Hepatocyte (in vitro differentiated cells): ENCODE results near the gene TMEM106C. TPM values are rescaled to one million over a fixed set of nuclear protein-coding genes. Genes with fewer than 3 reads are reported as not detected.

Source experiments
- DNase-seq: peaks from one replicate; pipeline ENCODE4 v3.0.0-alpha.2; 2016; ENCODE audit warnings: low spot score
- H2AFZ ChIP-seq: fragments of 200-600 bp; sonication (generic); 2 replicates; pipeline ENCODE4 v1.6.0; 2016; ENCODE audit warnings: antibody characterized with exemption, mild to moderate bottlenecking
- H3K27ac ChIP-seq: fragments of 200-600 bp; sonication (generic); 2 replicates; pipeline ENCODE4 v1.5.1; 2016; ENCODE audit warnings: mild to moderate bottlenecking
- H3K27me3 ChIP-seq: fragments of 200-600 bp; sonication (generic); 2 replicates; pipeline ENCODE4 v1.6.1; 2016
- H3K36me3 ChIP-seq: fragments of 200-600 bp; sonication (generic); replicated peaks from 2 replicates; pipeline ENCODE4 v1.5.1; 2016; ENCODE audit warnings: low read depth; ENCODE audit not compliant: insufficient read depth
- H3K4me1 ChIP-seq: fragments of 200-600 bp; sonication (generic); 2 replicates; pipeline ENCODE4 v1.5.1; 2016; ENCODE audit warnings: mild to moderate bottlenecking, moderate library complexity; ENCODE audit not compliant: insufficient read depth
- H3K4me2 ChIP-seq: fragments of 200-600 bp; sonication (generic); 2 replicates; pipeline ENCODE4 v1.6.0; 2016
- H3K4me3 ChIP-seq: fragments of 200-600 bp; sonication (generic); 2 replicates; pipeline ENCODE4 v1.5.1; 2016; ENCODE audit warnings: mild to moderate bottlenecking
- H3K79me2 ChIP-seq: fragments of 200-600 bp; sonication (generic); 2 replicates; pipeline ENCODE4 v1.6.0; 2017; ENCODE audit warnings: mild to moderate bottlenecking
- H3K9me2 ChIP-seq: fragments of 200-600 bp; sonication (generic); replicated peaks from 2 replicates; pipeline ENCODE4 v1.6.0; 2017; ENCODE audit warnings: mild to moderate bottlenecking; ENCODE audit not compliant: insufficient read depth
- H3K9me3 ChIP-seq: fragments of 200-600 bp; sonication (generic); 2 replicates; pipeline ENCODE4 v1.5.1; 2016; ENCODE audit warnings: low read depth, mild to moderate bottlenecking
- H4K20me1 ChIP-seq: fragments of 200-600 bp; sonication (generic); 2 replicates; pipeline ENCODE4 v1.6.0; 2016; ENCODE audit warnings: mild to moderate bottlenecking; ENCODE audit not compliant: insufficient read depth, poor library complexity, severe bottlenecking
- CTCF ChIP-seq: fragments of 200-600 bp; sonication (generic); IDR thresholded peaks from 2 replicates; pipeline ENCODE4 v1.5.1; 2016; ENCODE audit warnings: antibody characterized with exemption, mild to moderate bottlenecking; ENCODE audit not compliant: poor library complexity
- EZH2 ChIP-seq: fragments of 200-600 bp; sonication (generic); IDR thresholded peaks from 2 replicates; pipeline ENCODE4 v1.6.1; 2016; ENCODE audit warnings: antibody characterized with exemption, mild to moderate bottlenecking, borderline replicate concordance
- EZH2phosphoT487 ChIP-seq: fragments of 200-600 bp; sonication (generic); IDR thresholded peaks from one replicate; pipeline ENCODE4 v1.6.1; 2018; ENCODE audit warnings: antibody characterized with exemption, mild to moderate bottlenecking, low read depth, moderate library complexity; ENCODE audit not compliant: unreplicated experiment, severe bottlenecking
- WGBS: methylation state at CpG from one replicate; pipeline ENCODE4 v1.1.6; 2016; ENCODE audit warnings: low lambda C conversion rate; ENCODE audit errors: missing lambda C conversion rate; 5-methylcytosine and 5-hydroxymethylcytosine counted together
- polyA plus RNA-seq: library from polyadenylated mRNA; unstranded; fragments of >200 nt; fragmentation: Nextera tagmentation; extraction: Ambion mirVana; gene quantifications from 2 replicates; pipeline ENCODE4 v1.2.1, GENCODE V29; 2016
- total RNA-seq: library from RNA; depleted of rRNA; stranded (reverse); fragments of >200 nt; gene quantifications from 2 replicates; pipeline ENCODE4 v1.2.3, GENCODE V29; 2014

Gene TMEM106C
- total and polyA plus RNA-seq, 2 experiments from 2014 or later: 101 to 113 TPM

- Histone ChIP-seq H3K27me3 (no peaks in the 10 kb centered on the region), H3K36me3 (no peaks in the 10 kb centered on the region), H3K79me2 (no peaks in the 10 kb centered on the region), H4K20me1 (no peaks in the 10 kb centered on the region), H3K4me2 (no peak overlapping the region), H3K9me3 (no peaks in the 10 kb centered on the region), H2AFZ (no peak overlapping the region), H3K4me3 (no peak overlapping the region), H3K27ac (no peak overlapping the region), H3K4me1 (no peaks in the 10 kb centered on the region), H3K9me2 (no peaks in the 10 kb centered on the region)
- DNase-seq: no peak
- TF ChIP-seq EZH2 (no peak), EZH2phosphoT487 (no peak), CTCF (no peak)
- 80% methylated on average over 3 of the region's 3 CpGs for WGBS
Measured at GRCh38 chr12:47927346-47927745, 36.0 kb upstream of the TMEM106C start.

- TF ChIP-seq EZH2phosphoT487 (no peak), CTCF (no peak), EZH2 (no peak)
Measured at GRCh38 chr12:47930634-47931033, 32.8 kb upstream of the TMEM106C start.

GRCh38 chr12:47931187-47931586, 32.2 kb upstream of the TMEM106C start:
- Histone ChIP-seq H4K20me1 (no peaks in the 10 kb centered on the region), H3K36me3 (no peaks in the 10 kb centered on the region), H3K4me3 (no peak overlapping the region), H3K9me3 (no peaks in the 10 kb centered on the region), H3K9me2 (no peaks in the 10 kb centered on the region), H3K4me1 (no peaks in the 10 kb centered on the region), H3K4me2 (no peak overlapping the region), H3K79me2 (no peaks in the 10 kb centered on the region), H3K27me3 (no peaks in the 10 kb centered on the region), H2AFZ (no peak overlapping the region), H3K27ac (no peak overlapping the region)
- WGBS: 76% methylated on average over 1 of the region's 1 CpG
- DNase-seq: no peak
- TF ChIP-seq EZH2 (no peak), EZH2phosphoT487 (no peak), CTCF (no peak)

More at GRCh38 chr12:47930634-47931033, 32.8 kb upstream of the TMEM106C start:
- Histone ChIP-seq H3K27me3 (no peaks in the 10 kb centered on the region), H3K4me3 (no peak overlapping the region), H2AFZ (no peak overlapping the region), H3K9me2 (no peaks in the 10 kb centered on the region), H3K4me2 (no peak overlapping the region), H3K36me3 (no peaks in the 10 kb centered on the region), H3K9me3 (no peaks in the 10 kb centered on the region), H4K20me1 (no peaks in the 10 kb centered on the region), H3K4me1 (no peaks in the 10 kb centered on the region), H3K27ac (no peak overlapping the region), H3K79me2 (no peaks in the 10 kb centered on the region)
- WGBS: 93% methylated on average over 5 of the region's 5 CpGs
- DNase-seq: no peak

GRCh38 chr12:47935184-47935583, 28.2 kb upstream of the TMEM106C start:
- H3K9me3 ChIP-seq: no peaks in the 10 kb centered on the region
- no peaks in the 10 kb centered on the region for H3K4me1 ChIP-seq
- H3K4me3 ChIP-seq: no peak overlapping the region
- WGBS: 24% methylated on average over 9 of the region's 9 CpGs
- no peak overlapping the region for H3K4me2 ChIP-seq
- no peak overlapping the region for H3K27ac ChIP-seq
- no peaks in the 10 kb centered on the region for H3K9me2 ChIP-seq
- H3K36me3 ChIP-seq: no peaks in the 10 kb centered on the region
- no peaks in the 10 kb centered on the region for H3K27me3 ChIP-seq
- H2AFZ ChIP-seq: no peak overlapping the region
- TF ChIP-seq EZH2phosphoT487 (no peak), CTCF (no peak), EZH2 (no peak)
- no peaks in the 10 kb centered on the region for H3K79me2 ChIP-seq
- DNase-seq: peak; percentile 67
- H4K20me1 ChIP-seq: no peaks in the 10 kb centered on the region
